ENCODE measurements around the gene MMP1.

The MMP1 gene

GRCh38 chr11:102780491-102780918 lies 17.5 kb downstream of the MMP1 start, which contains the start of gene MMP10:
Gene MMP10 (minus strand): TSS chr11:102780628. CDS start chr11:102780591, 37 bp downstream.
- Histone ChIP-seq H3K9ac (ENCODE audit: low read depth, low read length, poor library complexity, severe bottlenecking) (no peak within 1 kb of the TSS), H3K27me3 (ENCODE audit: insufficient read depth, low read length, poor library complexity, severe bottlenecking) (no peaks in the 10 kb centered on the region), H4K20me1 (ENCODE audit: insufficient read depth, low read length, poor library complexity, severe bottlenecking) (no peaks in the 10 kb centered on the region), H3K9me2 (replicated peaks; ENCODE audit: low read depth, low read length) (no peaks in the 10 kb centered on the region), H3F3A (ENCODE audit: low read depth) (no peaks in the 10 kb centered on the region), H2AFZ (ENCODE audit: low read length) (no peak within 1 kb of the TSS), H3K4me1 (ENCODE audit: insufficient read depth, low read length, poor library complexity, severe bottlenecking) (no peaks in the 10 kb centered on the region), H3K4me2 (ENCODE audit: low read depth, low read length, poor library complexity, severe bottlenecking) (no peak within 1 kb of the TSS), H3K9me3 (ENCODE audit: insufficient read depth, low read depth, low read length) (no peaks in the 10 kb centered on the region), H3K4me3 (ENCODE audit: low read length, poor library complexity, severe bottlenecking) (no peak within 1 kb of the TSS), H3K36me3 (ENCODE audit: insufficient read depth, low read length) (no peaks in the 10 kb centered on the region), H3K79me2 (ENCODE audit: insufficient read depth, low read length) (no peaks in the 10 kb centered on the region)
- TF ChIP-seq, protein P1, sequence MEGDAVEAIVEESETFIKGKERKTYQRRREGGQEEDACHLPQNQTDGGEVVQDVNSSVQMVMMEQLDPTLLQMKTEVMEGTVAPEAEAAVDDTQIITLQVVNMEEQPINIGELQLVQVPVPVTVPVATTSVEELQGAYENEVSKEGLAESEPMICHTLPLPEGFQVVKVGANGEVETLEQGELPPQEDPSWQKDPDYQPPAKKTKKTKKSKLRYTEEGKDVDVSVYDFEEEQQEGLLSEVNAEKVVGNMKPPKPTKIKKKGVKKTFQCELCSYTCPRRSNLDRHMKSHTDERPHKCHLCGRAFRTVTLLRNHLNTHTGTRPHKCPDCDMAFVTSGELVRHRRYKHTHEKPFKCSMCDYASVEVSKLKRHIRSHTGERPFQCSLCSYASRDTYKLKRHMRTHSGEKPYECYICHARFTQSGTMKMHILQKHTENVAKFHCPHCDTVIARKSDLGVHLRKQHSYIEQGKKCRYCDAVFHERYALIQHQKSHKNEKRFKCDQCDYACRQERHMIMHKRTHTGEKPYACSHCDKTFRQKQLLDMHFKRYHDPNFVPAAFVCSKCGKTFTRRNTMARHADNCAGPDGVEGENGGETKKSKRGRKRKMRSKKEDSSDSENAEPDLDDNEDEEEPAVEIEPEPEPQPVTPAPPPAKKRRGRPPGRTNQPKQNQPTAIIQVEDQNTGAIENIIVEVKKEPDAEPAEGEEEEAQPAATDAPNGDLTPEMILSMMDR (conservative IDR thresholded peaks at IDR 0.05; ENCODE audit: low read length) = peak; percentile 55
- TF ChIP-seq EZH2phosphoT487 (IDR thresholded peaks at IDR 0.05; ENCODE audit: borderline replicate concordance) = no peak

- no peaks in the 10 kb centered on the region for H3K9me2 ChIP-seq (replicated peaks; ENCODE audit: low read depth, low read length)
- H3K79me2 ChIP-seq (ENCODE audit: insufficient read depth, low read length) = no peaks in the 10 kb centered on the region
- H3K4me2 ChIP-seq (ENCODE audit: low read depth, low read length, poor library complexity, severe bottlenecking) = no peak overlapping the region
- no peaks in the 10 kb centered on the region for H3K27me3 ChIP-seq (ENCODE audit: insufficient read depth, low read length, poor library complexity, severe bottlenecking)
- H3K9me3 ChIP-seq (ENCODE audit: insufficient read depth, low read depth, low read length) = no peaks in the 10 kb centered on the region
- no peak overlapping the region for H3K4me3 ChIP-seq (ENCODE audit: low read length, poor library complexity, severe bottlenecking)
- TF ChIP-seq EZH2phosphoT487 (IDR thresholded peaks at IDR 0.05; ENCODE audit: borderline replicate concordance) = no peak
- TF ChIP-seq, protein P1 (conservative IDR thresholded peaks at IDR 0.05; ENCODE audit: low read length) = no peak
- no peaks in the 10 kb centered on the region for H3K4me1 ChIP-seq (ENCODE audit: insufficient read depth, low read length, poor library complexity, severe bottlenecking)
- no peaks in the 10 kb centered on the region for H4K20me1 ChIP-seq (ENCODE audit: insufficient read depth, low read length, poor library complexity, severe bottlenecking)
- H3F3A ChIP-seq (ENCODE audit: low read depth) = no peaks in the 10 kb centered on the region
- H3K9ac ChIP-seq (ENCODE audit: low read depth, low read length, poor library complexity, severe bottlenecking) = no peak overlapping the region
- H3K36me3 ChIP-seq (ENCODE audit: insufficient read depth, low read length) = no peaks in the 10 kb centered on the region
- no peak overlapping the region for H2AFZ ChIP-seq (ENCODE audit: low read length)
Measured at GRCh38 chr11:102776454-102776853, 21.5 kb downstream of the MMP1 start.

DNA sequence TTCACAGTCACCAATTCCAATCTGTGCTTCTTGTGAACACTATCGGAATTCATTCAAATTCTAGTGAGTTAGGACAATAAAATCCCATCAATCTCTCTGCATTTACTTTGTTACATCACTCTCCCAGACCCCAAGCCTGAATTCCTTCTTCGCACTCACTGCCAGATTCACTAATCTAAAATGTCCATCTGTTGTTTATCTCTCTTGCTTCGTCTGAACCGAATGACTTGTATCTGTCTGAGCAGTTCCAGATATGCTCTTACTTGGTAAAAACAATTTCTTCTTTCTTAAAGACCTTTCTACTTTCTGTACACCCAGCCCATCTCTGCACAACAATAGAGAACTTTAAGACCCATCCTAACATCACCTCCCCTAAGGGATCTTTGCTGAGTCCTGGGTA lies 24.6 kb downstream of the MMP1 start:
- Histone ChIP-seq H3K27me3 (ENCODE audit: insufficient read depth, low read length, poor library complexity, severe bottlenecking) (no peaks in the 10 kb centered on the region), H3F3A (ENCODE audit: low read depth) (no peaks in the 10 kb centered on the region), H3K4me2 (ENCODE audit: low read depth, low read length, poor library complexity, severe bottlenecking) (no peak overlapping the region), H4K20me1 (ENCODE audit: insufficient read depth, low read length, poor library complexity, severe bottlenecking) (no peaks in the 10 kb centered on the region), H2AFZ (ENCODE audit: low read length) (no peak overlapping the region), H3K36me3 (ENCODE audit: insufficient read depth, low read length) (no peaks in the 10 kb centered on the region), H3K4me1 (ENCODE audit: insufficient read depth, low read length, poor library complexity, severe bottlenecking) (no peaks in the 10 kb centered on the region), H3K9me2 (replicated peaks; ENCODE audit: low read depth, low read length) (no peaks in the 10 kb centered on the region), H3K4me3 (ENCODE audit: low read length, poor library complexity, severe bottlenecking) (no peak overlapping the region), H3K79me2 (ENCODE audit: insufficient read depth, low read length) (no peaks in the 10 kb centered on the region), H3K9ac (ENCODE audit: low read depth, low read length, poor library complexity, severe bottlenecking) (no peak overlapping the region), H3K9me3 (ENCODE audit: insufficient read depth, low read depth, low read length) (no peaks in the 10 kb centered on the region)
- TF ChIP-seq, protein P1 (conservative IDR thresholded peaks at IDR 0.05; ENCODE audit: low read length) = no peak
- TF ChIP-seq EZH2phosphoT487 (IDR thresholded peaks at IDR 0.05; ENCODE audit: borderline replicate concordance) = no peak

All from Loucy (cell line).